Gastroesophageal sphincter (tissue), 4 donors: ENCODE results near the gene PGM1. TPM values are rescaled to one million over a fixed set of nuclear protein-coding genes. Genes with fewer than 3 reads are reported as not detected.

Experiments
- ATAC-seq: fragments of 150-250 bp; one replicate; pipeline ENCODE4 v1.9.1; 2016; ENCODE audit warnings: mild to moderate bottlenecking, moderate library complexity
- H3K27ac ChIP-seq, 4 donors: fragments of 200-600 bp; sonication (generic) in 3 of 4; 1 replicate in 3 of 4; 2 replicates in 1 of 4; pipeline ENCODE4 v1.5.1; 2016 to 2019
- H3K27me3 ChIP-seq: fragments of 200-600 bp; sonication (generic); one replicate; pipeline ENCODE4 v1.5.1; 2019
- H3K36me3 ChIP-seq, 2 donors: fragments of 200-600 bp; sonication (generic); one replicate each; pipeline ENCODE4 v1.5.1; 2019; ENCODE audit warnings: control low read depth in 1 of 2
- H3K4me1 ChIP-seq, 3 donors: fragments of 200-600 bp; sonication (generic); 1 replicate in 2 of 3; 2 replicates in 1 of 3; pipeline ENCODE4 v1.5.1; 2016 to 2019; ENCODE audit warnings: control low read depth in 2 of 3
- H3K4me3 ChIP-seq, 2 donors: fragments of 200-600 bp; sonication (generic); one replicate each; pipeline ENCODE4 v1.5.1; 2019; ENCODE audit warnings: mild to moderate bottlenecking in 1 of 2, moderate library complexity in 1 of 2
- H3K9me3 ChIP-seq, 3 donors: fragments of 200-600 bp; sonication (generic); one replicate each; pipeline ENCODE4 v1.5.1; 2017 to 2019; ENCODE audit warnings: control low read depth in 2 of 3
- CTCF ChIP-seq, 4 experiments: fragments of 200-600 bp in 2 of 4; fragments of 450-650 bp in 2 of 4; sonication (generic) in 1 of 4; IDR thresholded peaks; one replicate each; pipeline ENCODE4 v1.5.1; 2017 to 2019; ENCODE audit warnings: antibody characterized with exemption in 4 of 4, mild to moderate bottlenecking in 2 of 4, moderate library complexity in 2 of 4
- EP300 ChIP-seq: sonication (generic); formaldehyde crosslinking; IDR thresholded peaks from one replicate; pipeline ENCODE4 v1.6.1; 2017; ENCODE audit warnings: antibody characterized with exemption, mild to moderate bottlenecking
- POLR2A ChIP-seq, 2 donors: fragments of 450-650 bp; IDR thresholded peaks; one replicate each; pipeline ENCODE4 v1.6.1; 2017; ENCODE audit warnings: antibody characterized with exemption in 2 of 2, mild to moderate bottlenecking in 2 of 2, moderate library complexity in 1 of 2
- POLR2AphosphoS5 ChIP-seq: sonication (generic); formaldehyde crosslinking; IDR thresholded peaks from one replicate; pipeline ENCODE4 v1.6.1; 2017; ENCODE audit warnings: antibody characterized with exemption
- WGBS, 2 donors: methylation state at CpG; one replicate each; pipeline ENCODE4 v1.1.5; 2018; ENCODE audit warnings: low coverage in 1 of 2; 5-methylcytosine and 5-hydroxymethylcytosine counted together
- total RNA-seq, 4 donors: library from RNA; depleted of rRNA; stranded (reverse); fragments of >200 nt; gene quantifications; one replicate each; pipeline ENCODE4 v1.1.0, GENCODE V29; 2016

Gene PGM1
- total RNA-seq, 4 donors from 2014 or later: 40.0 to 95.6 (median 61.4) TPM

GRCh38 chr1:63675420-63675931 lies 82.3 kb downstream of the PGM1 start:
- no peak overlapping the region for H3K4me3 ChIP-seq
- ATAC-seq: no peak
- 56 to 59% methylated on average over 4 to 7 of the region's 9 CpGs for WGBS, 2 donors

DNA sequence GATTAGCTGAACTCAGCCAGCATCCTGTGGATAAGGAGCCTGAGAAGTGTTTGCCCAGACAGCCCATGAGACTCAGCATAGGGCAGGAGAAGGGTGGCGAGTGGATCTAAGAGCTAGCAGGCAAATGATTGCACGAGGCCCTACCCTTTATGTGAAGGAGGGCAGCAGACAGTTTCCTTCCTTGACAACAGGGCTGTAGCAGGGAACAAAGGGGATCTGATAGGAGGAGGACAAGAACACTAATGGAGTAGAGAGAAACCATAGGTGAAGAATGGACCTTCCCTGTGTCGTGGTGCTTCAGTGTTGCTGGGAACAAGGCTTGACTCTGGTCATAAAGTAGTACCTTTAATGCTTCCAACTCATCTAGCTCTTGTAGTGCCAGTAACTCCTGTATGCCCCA lies 84.3 kb downstream of the PGM1 start:
- no peak overlapping the region for H3K4me3 ChIP-seq
- H3K27ac ChIP-seq: no peak overlapping the region
- WGBS, 2 donors: no CpG with 5 or more reads among the region's 3 CpGs
- no peaks in the 10 kb centered on the region for H3K36me3 ChIP-seq
- H3K9me3 ChIP-seq: no peaks in the 10 kb centered on the region
- H3K4me1 ChIP-seq: peaks cover 0 to 16% (median 0%) of the 10 kb centered on the region in 3 donors
- H3K27me3 ChIP-seq: no peaks in the 10 kb centered on the region
- TF ChIP-seq POLR2AphosphoS5: no peak
- TF ChIP-seq POLR2A (IDR thresholded peaks at IDR 0.05): no peak
- TF ChIP-seq EP300: no peak
- no peak for TF ChIP-seq CTCF (IDR thresholded peaks at IDR 0.05)
- no peak for ATAC-seq

More at GRCh38 chr1:63675420-63675931, 82.3 kb downstream of the PGM1 start:
- Histone ChIP-seq H3K27ac (peak overlapping the region in 3 of 4 donors; percentile 30 to 45 (median 41)), H3K27me3 (no peaks in the 10 kb centered on the region), H3K4me1 (peaks cover 0 to 16% (median 0%) of the 10 kb centered on the region in 3 donors), H3K36me3 (no peaks in the 10 kb centered on the region), H3K9me3 (no peaks in the 10 kb centered on the region)
- TF ChIP-seq POLR2AphosphoS5 (no peak), EP300 (no peak), CTCF (IDR thresholded peaks at IDR 0.05) (no peak), POLR2A (IDR thresholded peaks at IDR 0.05) (no peak)

GRCh38 chr1:63678200-63678599 lies 85.0 kb downstream of the PGM1 start:
- Histone ChIP-seq H3K4me1 (peaks cover 0 to 16% (median 0%) of the 10 kb centered on the region in 3 donors), H3K36me3 (no peaks in the 10 kb centered on the region), H3K4me3 (no peak overlapping the region), H3K27ac (no peak overlapping the region), H3K9me3 (no peaks in the 10 kb centered on the region), H3K27me3 (no peaks in the 10 kb centered on the region)
- TF ChIP-seq CTCF (IDR thresholded peaks at IDR 0.05): no peak
- TF ChIP-seq EP300: no peak
- no peak for TF ChIP-seq POLR2A (IDR thresholded peaks at IDR 0.05)
- no peak for TF ChIP-seq POLR2AphosphoS5
- WGBS, 2 donors: 100% methylated on average over 1 of the region's 1 CpG; no CpG with 5 or more reads in 1 of the 2 donors
- ATAC-seq: no peak

DNA sequence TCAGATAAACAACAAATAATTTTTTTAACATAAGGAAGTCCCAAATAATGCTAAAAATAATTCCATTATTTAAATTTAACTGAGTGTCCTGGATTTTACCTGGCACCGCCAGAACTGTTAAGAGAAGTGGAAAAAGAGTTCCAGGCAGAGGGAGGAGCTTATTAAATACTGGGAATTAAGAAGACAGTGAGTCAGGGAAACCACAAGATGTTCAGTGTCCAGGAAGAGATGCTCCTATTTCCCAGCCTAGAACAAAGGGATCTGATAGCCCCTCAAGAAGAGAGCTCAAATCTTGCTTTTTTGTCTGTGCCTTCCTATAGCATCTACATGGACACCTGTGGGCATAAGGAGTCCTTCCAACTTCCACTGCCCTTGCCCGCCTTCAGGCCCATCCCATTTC lies 85.9 kb downstream of the PGM1 start:
- WGBS, 2 donors: 100% methylated on average over 1 to 2 of the region's 2 CpGs
- Histone ChIP-seq H3K36me3 (no peaks in the 10 kb centered on the region), H3K4me3 (no peak overlapping the region), H3K27ac (no peak overlapping the region), H3K27me3 (no peaks in the 10 kb centered on the region), H3K9me3 (no peaks in the 10 kb centered on the region), H3K4me1 (peaks cover 0 to 13% (median 0%) of the 10 kb centered on the region in 3 donors)
- ATAC-seq: no peak
- TF ChIP-seq EP300 (no peak), POLR2AphosphoS5 (no peak), CTCF (IDR thresholded peaks at IDR 0.05) (no peak), POLR2A (IDR thresholded peaks at IDR 0.05) (no peak)

GRCh38 chr1:63679589-63679988 lies 86.4 kb downstream of the PGM1 start:
- peaks cover 0 to 8% (median 0%) of the 10 kb centered on the region in 3 donors for H3K4me1 ChIP-seq
- no peaks in the 10 kb centered on the region for H3K27me3 ChIP-seq
- ATAC-seq: no peak
- 75 to 78% methylated on average over 1 to 2 of the region's 3 CpGs for WGBS, 2 donors
- H3K9me3 ChIP-seq: no peaks in the 10 kb centered on the region
- H3K27ac ChIP-seq: no peak overlapping the region
- no peak overlapping the region for H3K4me3 ChIP-seq
- H3K36me3 ChIP-seq: no peaks in the 10 kb centered on the region
- no peak for TF ChIP-seq CTCF (IDR thresholded peaks at IDR 0.05)
- TF ChIP-seq POLR2A (IDR thresholded peaks at IDR 0.05): no peak
- no peak for TF ChIP-seq EP300
- TF ChIP-seq POLR2AphosphoS5: no peak
